Kidney (tissue), 14 donors: ENCODE data around the gene SYT7. TPM values are rescaled to one million over a fixed set of nuclear protein-coding genes. Genes with fewer than 3 reads are reported as not detected.
"Not testable (repeated sequence)": the region's sequence is repeated elsewhere in the genome, so short reads cannot be mapped to it uniquely, and the experiment has no call there.

ENCODE experiments used
- DNase-seq, 5 donors: peaks; one replicate each; pipeline ENCODE4 v3.0.0-alpha.2; 2013 to 2020
- FAIRE-seq: peaks from 2 replicates; lab custom pipeline; 2012; peaks lifted over from hg19 to GRCh38; lab: Jason Lieb, UNC
- H3K27ac ChIP-seq, 2 donors: one replicate each; pipeline ENCODE4 v1.7.0; 2013; ENCODE audit warnings: low read depth in 2 of 2, low read length in 2 of 2, inconsistent platforms in 1 of 2
- H3K27me3 ChIP-seq: one replicate; pipeline ENCODE4 v1.7.1; 2013; ENCODE audit warnings: low read length, inconsistent platforms; ENCODE audit not compliant: control insufficient read depth, insufficient read depth
- H3K36me3 ChIP-seq, 3 donors: one replicate each; pipeline versions ENCODE4 v1.7.0 to v1.7.1; 2013; ENCODE audit warnings: low read length in 3 of 3, control low read depth in 1 of 3, inconsistent platforms in 1 of 3; ENCODE audit not compliant: insufficient read depth in 3 of 3, control insufficient read depth in 2 of 3
- H3K4me1 ChIP-seq, 3 donors: one replicate each; pipeline versions ENCODE4 v1.7.0 to v1.7.1; 2013; ENCODE audit warnings: low read length in 3 of 3, inconsistent platforms in 1 of 3, low read depth in 1 of 3; ENCODE audit not compliant: control insufficient read depth in 2 of 3, insufficient read depth in 2 of 3
- H3K4me3 ChIP-seq, 3 donors: one replicate each; pipeline versions ENCODE4 v1.7.0 to v1.8.1; 2013; ENCODE audit warnings: low read length in 3 of 3, control low read depth in 1 of 3, inconsistent platforms in 1 of 3
- H3K9ac ChIP-seq, 3 donors: one replicate each; pipeline versions ENCODE4 v1.7.0 to v1.7.1; 2013; ENCODE audit warnings: low read length in 3 of 3, control low read depth in 1 of 3, inconsistent platforms in 1 of 3
- H3K9me3 ChIP-seq, 3 donors: one replicate each; pipeline versions ENCODE4 v1.7.0 to v1.7.1; 2013; ENCODE audit warnings: low read length in 3 of 3, control low read depth in 1 of 3, inconsistent platforms in 1 of 3; ENCODE audit not compliant: control insufficient read depth in 2 of 3, insufficient read depth in 1 of 3
- intact Hi-C: fragments of 100-400 bp; cut with DNase I; formaldehyde crosslinking; loops from one replicate; pipeline ENCODE4 v1.11.1; 2022
- microRNA-seq: library from miRNA; unstranded; fragments of <30 nt; microRNA quantifications from one replicate; pipeline ENCODE4 v1.2.0, GENCODE V29; 2020
- polyA plus RNA-seq: library from polyadenylated mRNA; stranded (reverse); fragments of 350-450 nt; fragmentation: Illumina TruSeq; extraction: RNeasy Lipid Tissue Mini Kit (QIAGEN cat#74804); gene quantifications from one replicate; pipeline ENCODE4 v1.2.3, GENCODE V29; 2014; ENCODE audit warnings: low read depth, low replicate concordance; ENCODE audit not compliant: insufficient read depth
- total RNA-seq: library from RNA; stranded (reverse); fragmentation: NEBNext Ultra II Directional; extraction: Animal tissue kit (Norgen Biotek cat#: 25700); gene quantifications from one replicate; pipeline ENCODE4 v1.2.1, GENCODE V29; 2021
- TF ChIP-seq, protein P1 (sequence below): IDR thresholded peaks from 3 replicates; pipeline ENCODE4 v1.5.1; 2012; ENCODE audit warnings: mild to moderate bottlenecking, moderate library complexity, borderline replicate concordance; ENCODE audit not compliant: insufficient read depth; ENCODE audit errors: extremely low read depth
- donor health status: control.
- donor health status: control.
- donor health status: control.
- donor health status: control.
- donor health status: control.
- donor health status: DM: yes; HTN: yes; CAD: no.
- donor health status: Normal renal cell carcinoma (clear cell type).

SYT7 gene
- total and polyA plus RNA-seq, 2 donors from 2014 or later = 5.7 to 6.7 TPM

DNA sequence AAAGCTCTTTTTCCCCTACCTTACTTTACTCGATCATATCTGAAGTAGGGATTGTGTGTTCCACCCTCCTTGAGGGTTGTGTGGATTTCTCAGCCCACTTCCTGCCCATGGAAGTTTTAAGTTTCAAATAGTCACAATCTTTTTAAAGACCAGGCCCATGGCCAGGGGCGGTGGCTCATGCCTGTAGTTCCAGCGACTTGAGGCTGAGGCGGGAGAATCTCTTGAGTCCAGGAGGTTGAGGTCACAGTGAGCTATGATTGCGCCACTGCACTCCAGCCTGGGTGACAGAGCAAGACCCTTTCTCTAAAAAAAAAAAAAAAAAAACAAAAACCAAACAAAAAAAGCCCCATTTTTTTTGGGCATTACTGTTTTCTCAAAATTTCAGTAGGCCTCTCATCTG lies 108.6 kb downstream of the SYT7 start:
- no peak for FAIRE-seq
- Histone ChIP-seq H3K27ac (peak overlapping the region in 1 of 2 donors; percentile 7), H3K27me3 (no peaks in the 10 kb centered on the region), H3K9me3 (no peaks in the 10 kb centered on the region), H3K4me3 (no peak overlapping the region), H3K4me1 (no peaks in the 10 kb centered on the region), H3K9ac (no peak overlapping the region), H3K36me3 (peaks cover 0 to 7% (median 0%) of the 10 kb centered on the region in 3 donors)
- TF ChIP-seq, protein P1, sequence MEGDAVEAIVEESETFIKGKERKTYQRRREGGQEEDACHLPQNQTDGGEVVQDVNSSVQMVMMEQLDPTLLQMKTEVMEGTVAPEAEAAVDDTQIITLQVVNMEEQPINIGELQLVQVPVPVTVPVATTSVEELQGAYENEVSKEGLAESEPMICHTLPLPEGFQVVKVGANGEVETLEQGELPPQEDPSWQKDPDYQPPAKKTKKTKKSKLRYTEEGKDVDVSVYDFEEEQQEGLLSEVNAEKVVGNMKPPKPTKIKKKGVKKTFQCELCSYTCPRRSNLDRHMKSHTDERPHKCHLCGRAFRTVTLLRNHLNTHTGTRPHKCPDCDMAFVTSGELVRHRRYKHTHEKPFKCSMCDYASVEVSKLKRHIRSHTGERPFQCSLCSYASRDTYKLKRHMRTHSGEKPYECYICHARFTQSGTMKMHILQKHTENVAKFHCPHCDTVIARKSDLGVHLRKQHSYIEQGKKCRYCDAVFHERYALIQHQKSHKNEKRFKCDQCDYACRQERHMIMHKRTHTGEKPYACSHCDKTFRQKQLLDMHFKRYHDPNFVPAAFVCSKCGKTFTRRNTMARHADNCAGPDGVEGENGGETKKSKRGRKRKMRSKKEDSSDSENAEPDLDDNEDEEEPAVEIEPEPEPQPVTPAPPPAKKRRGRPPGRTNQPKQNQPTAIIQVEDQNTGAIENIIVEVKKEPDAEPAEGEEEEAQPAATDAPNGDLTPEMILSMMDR = no peak
- intact Hi-C loops = no loop called here
- DNase-seq = no peak

DNA sequence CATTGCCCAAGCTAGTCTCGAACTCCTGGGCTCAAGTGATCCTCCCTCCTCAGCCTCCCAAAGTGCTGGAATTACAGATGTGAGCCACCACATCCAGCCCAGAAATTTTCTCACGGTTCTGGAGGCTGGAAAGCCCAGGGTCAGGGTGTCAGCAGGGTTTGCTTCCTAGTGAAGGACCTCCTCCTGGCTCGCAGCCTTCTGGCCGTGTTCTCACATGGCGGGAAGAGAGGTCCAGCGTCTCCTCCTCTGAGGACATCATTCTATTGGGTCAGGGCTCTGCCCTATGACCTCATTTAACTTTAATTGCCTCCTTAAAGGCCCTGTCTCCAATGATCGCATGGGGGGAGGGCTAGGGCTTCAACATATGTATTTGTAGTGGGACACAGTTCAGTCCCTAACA lies 112.9 kb downstream of the SYT7 start:
- no peak for DNase-seq
- no peak overlapping the region for H3K4me3 ChIP-seq
- H3K4me1 ChIP-seq = no peaks in the 10 kb centered on the region
- intact Hi-C loops = no loop called here
- no peak overlapping the region for H3K9ac ChIP-seq
- H3K27ac ChIP-seq = no peak overlapping the region
- TF ChIP-seq, protein P1 = no peak
- no peak for FAIRE-seq
- H3K27me3 ChIP-seq = no peaks in the 10 kb centered on the region
- H3K36me3 ChIP-seq = peaks cover 0 to 7% (median 0%) of the 10 kb centered on the region in 3 donors
- H3K9me3 ChIP-seq = no peaks in the 10 kb centered on the region

DNA sequence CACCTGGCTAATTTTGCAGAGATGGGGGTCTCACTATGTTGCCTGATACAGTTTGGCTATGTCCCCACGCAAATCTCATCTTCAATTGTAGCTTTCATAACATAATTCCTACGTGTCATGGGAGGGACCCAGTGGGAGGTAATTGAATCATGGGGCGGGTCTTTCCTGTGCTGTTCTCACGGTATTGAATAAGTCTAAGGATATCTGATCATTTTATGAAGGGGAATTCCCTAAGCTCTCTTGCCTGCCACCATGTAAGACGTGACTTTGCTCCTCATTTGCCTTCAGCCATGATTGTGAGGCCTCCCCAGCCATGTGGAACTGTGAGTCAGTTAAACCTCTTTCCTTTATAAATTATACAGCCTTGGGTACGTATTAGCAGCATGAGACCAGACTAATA lies 113.3 kb downstream of the SYT7 start:
- H3K9ac ChIP-seq, H3K36me3 ChIP-seq, intact Hi-C loops, H3K27ac ChIP-seq, DNase-seq, H3K4me1 ChIP-seq, H3K4me3 ChIP-seq, H3K27me3 ChIP-seq, FAIRE-seq, H3K9me3 ChIP-seq: not testable (repeated sequence)

Small RNA genes lying within 50 kb of the gene (microRNA-seq; reads per million reads assigned to microRNA genes)
- gene MIR4488 = not detected

Other genes with a start within 250 kb of the SYT7 start
- gene DDB1, start 248.0 kb downstream of the SYT7 start, total RNA-seq = 185 TPM
- gene DDB1, start 248.0 kb downstream of the SYT7 start, polyA plus RNA-seq = 131 TPM
- 64.6 TPM for gene TKFC, start 247.8 kb downstream of the SYT7 start, total RNA-seq
- gene TKFC, start 247.8 kb downstream of the SYT7 start, polyA plus RNA-seq = 107 TPM
- 36.8 TPM for gene CYB561A3, start 219.2 kb downstream of the SYT7 start, total RNA-seq
- gene CYB561A3, start 219.2 kb downstream of the SYT7 start, polyA plus RNA-seq = 29.7 TPM
- gene TMEM138, start 218.7 kb downstream of the SYT7 start, total RNA-seq = 42.3 TPM
- gene TMEM138, start 218.7 kb downstream of the SYT7 start, polyA plus RNA-seq = 62.3 TPM
- 11.1 TPM for gene TMEM216, start 188.5 kb downstream of the SYT7 start, total RNA-seq
- 16.2 TPM for gene TMEM216, start 188.5 kb downstream of the SYT7 start, polyA plus RNA-seq
- 94.5 TPM for gene CPSF7, start 151.1 kb downstream of the SYT7 start, total RNA-seq
- gene CPSF7, start 151.1 kb downstream of the SYT7 start, polyA plus RNA-seq = 28.4 TPM
- 40.7 TPM for gene SDHAF2, start 151.0 kb downstream of the SYT7 start, total RNA-seq
- 77.1 TPM for gene SDHAF2, start 151.0 kb downstream of the SYT7 start, polyA plus RNA-seq
- gene LRRC10B, start 72.3 kb downstream of the SYT7 start, total RNA-seq = 2.9 TPM
- gene LRRC10B, start 72.3 kb downstream of the SYT7 start, polyA plus RNA-seq = 1.0 TPM
- 3.9 TPM for gene DAGLA, start 99.3 kb upstream of the SYT7 start, total RNA-seq
- gene DAGLA, start 99.3 kb upstream of the SYT7 start, polyA plus RNA-seq = 1.4 TPM
- 36.3 TPM for gene MYRF, start 171.6 kb upstream of the SYT7 start, total RNA-seq
- gene MYRF, start 171.6 kb upstream of the SYT7 start, polyA plus RNA-seq = 6.0 TPM
- gene TMEM258, start 211.5 kb upstream of the SYT7 start, total RNA-seq = 92.1 TPM
- gene TMEM258, start 211.5 kb upstream of the SYT7 start, polyA plus RNA-seq = 228 TPM
- 8.8 TPM for gene FEN1, start 211.8 kb upstream of the SYT7 start, total RNA-seq
- gene FEN1, start 211.8 kb upstream of the SYT7 start, polyA plus RNA-seq = 8.5 TPM
- gene FADS1, start 235.9 kb upstream of the SYT7 start, total RNA-seq = 19.5 TPM
- 6.7 TPM for gene FADS1, start 235.9 kb upstream of the SYT7 start, polyA plus RNA-seq
- 49.2 TPM for gene FADS2, start 247.2 kb upstream of the SYT7 start, total RNA-seq
- gene FADS2, start 247.2 kb upstream of the SYT7 start, polyA plus RNA-seq = 9.8 TPM